ENCODE data around the gene RPS19. TPM values are rescaled to one million over a fixed set of nuclear protein-coding genes. Genes with fewer than 3 reads are reported as not detected.

RPS19 gene
- total RNA-seq, 4 donors from 2014 or later: 653 to 927 (median 891) TPM

- no peak for TF ChIP-seq CTCF (IDR thresholded peaks at IDR 0.05; ENCODE audit: low read depth)
Measured at GRCh38 chr19:41921577-41922576, 61.8 kb downstream of the RPS19 start.

Small RNAs within 50 kb of the gene (small RNA-seq; reads per million reads assigned to genes)
- gene MIR6797: not detected

Other genes with a start within 250 kb of the RPS19 start
- 1 to 10 TPM in 3 of 4 donors, not detected in 1; 1.9 to 3.6 (median 2.6) TPM for gene CEACAM4, start 233.2 kb upstream of the RPS19 start, total RNA-seq
- 1 to 10 TPM in 1 of 4 donors, not detected in 3; 1.3 TPM for gene CEACAM7, start 172.0 kb upstream of the RPS19 start, total RNA-seq
- gene CEACAM5, start 151.6 kb upstream of the RPS19 start, total RNA-seq: 1 to 10 TPM in 1 of 4 donors, under 1 TPM in 1, not detected in 2; 0.17 to 1.6 TPM
- gene CEACAM6, start 104.7 kb upstream of the RPS19 start, total RNA-seq: not detected
- gene CEACAM3, start 63.7 kb upstream of the RPS19 start, total RNA-seq: under 1 TPM in 1 of 4 donors, not detected in 3; 0.68 TPM
- not detected for gene LYPD4, start 15.6 kb upstream of the RPS19 start, total RNA-seq
- gene DMRTC2, start 15.2 kb upstream of the RPS19 start, total RNA-seq: not detected
- under 1 TPM in 1 of 4 donors, not detected in 3; 0.51 TPM for gene CD79A, start 17.0 kb downstream of the RPS19 start, total RNA-seq
- gene ARHGEF1, start 22.9 kb downstream of the RPS19 start, total RNA-seq: 100 to 1,000 TPM in 1 of 4 donors, 10 to 100 TPM in 3; 34.1 to 106 (median 53.9) TPM
- under 1 TPM in 1 of 4 donors, not detected in 3; 0.22 TPM for gene ERFL, start 68.2 kb downstream of the RPS19 start, total RNA-seq
- 100 to 1,000 TPM; 104 to 159 (median 137) TPM for gene RABAC1, start 99.1 kb downstream of the RPS19 start, total RNA-seq
- gene ATP1A3, start 134.0 kb downstream of the RPS19 start, total RNA-seq: not detected
- under 1 TPM in 2 of 4 donors, not detected in 2; 0.22 to 0.33 TPM for gene GRIK5, start 210.0 kb downstream of the RPS19 start, total RNA-seq
- 10 to 100 TPM in 2 of 4 donors, 1 to 10 TPM in 2; 8.2 to 11.7 (median 9.9) TPM for gene ZNF574, start 215.9 kb downstream of the RPS19 start, total RNA-seq

All from subcutaneous adipose tissue (tissue), 4 donors.